AML-193 (cell line): ENCODE measurements around the gene PVR.
"Not testable (repeated sequence)": the region's sequence is repeated elsewhere in the genome, so short reads cannot be mapped to it uniquely, and the experiment has no call there.

ENCODE experiments used
- DNase-seq, 2 experiments: peaks; one replicate each; lab custom pipeline; 2025; lab: John Stamatoyannopoulos, UW

The PVR gene

GRCh38 chr19:44672226-44672625 lies 28.5 kb downstream of the PVR start:
- no peak for DNase-seq

GRCh38 chr19:44673510-44673909 lies 29.8 kb downstream of the PVR start:
- DNase-seq = no peak

DNA sequence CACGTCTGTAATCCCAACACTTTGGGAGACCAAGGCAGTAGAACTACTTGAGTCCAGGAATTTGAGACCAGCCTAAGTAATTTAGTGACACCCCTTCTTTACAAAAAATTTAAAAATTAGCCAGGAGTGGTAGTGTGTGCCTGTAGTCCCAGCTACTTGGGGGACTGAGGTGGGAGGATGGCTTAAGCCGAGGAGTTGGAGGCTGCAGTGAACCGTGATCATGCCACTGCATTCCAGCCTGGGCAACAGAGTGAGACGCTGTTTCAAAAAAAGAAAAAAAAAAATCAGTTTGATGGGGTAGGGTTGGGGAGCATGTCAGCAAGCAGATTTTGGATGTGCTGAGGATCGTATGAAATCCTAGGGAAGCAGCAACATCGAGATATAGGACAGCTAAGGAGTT lies 31.8 kb downstream of the PVR start:
- no peak for DNase-seq

DNA sequence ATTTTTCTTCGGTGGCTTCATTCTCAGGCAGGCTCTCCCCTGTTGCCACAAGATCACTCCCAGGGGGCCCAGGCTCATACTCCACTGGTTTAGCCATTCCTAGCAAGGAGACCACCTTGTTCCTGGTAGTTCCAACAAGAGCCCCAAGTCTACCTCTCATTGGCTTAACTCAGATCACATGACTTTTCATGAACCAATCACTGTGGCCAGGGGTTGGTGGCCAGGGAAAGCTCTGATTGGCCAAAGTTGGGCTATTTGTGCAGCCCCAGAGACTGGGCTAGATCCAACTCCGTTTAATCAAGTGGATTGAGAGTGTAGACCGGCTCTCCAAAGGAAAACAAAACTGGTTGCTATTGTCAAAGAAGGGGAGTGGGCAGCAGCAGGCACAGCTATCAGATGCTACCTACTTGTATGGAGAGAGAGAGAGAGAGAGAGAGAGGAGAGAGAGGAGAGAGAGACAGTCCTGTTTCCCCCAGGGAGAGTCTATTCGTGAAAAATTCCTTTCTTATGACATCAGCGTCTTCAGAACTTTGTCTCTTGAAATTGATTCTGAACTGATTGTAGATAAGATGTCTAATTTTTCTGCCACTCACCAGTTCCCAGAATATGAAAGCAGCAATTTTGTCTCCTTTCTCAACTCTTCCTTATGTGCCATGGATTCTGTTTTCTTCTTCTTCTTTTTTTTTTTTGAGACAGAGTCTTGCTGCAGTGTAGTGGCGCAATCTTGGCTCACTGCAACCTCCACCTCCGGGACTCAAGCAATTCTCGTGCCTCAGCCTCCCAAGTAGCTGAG lies 33.5 kb downstream of the PVR start:
- peak in 1 of 2 experiments; percentile 5 for DNase-seq

GRCh38 chr19:44680536-44680935 lies 36.8 kb downstream of the PVR start:
- no peak for DNase-seq

DNA sequence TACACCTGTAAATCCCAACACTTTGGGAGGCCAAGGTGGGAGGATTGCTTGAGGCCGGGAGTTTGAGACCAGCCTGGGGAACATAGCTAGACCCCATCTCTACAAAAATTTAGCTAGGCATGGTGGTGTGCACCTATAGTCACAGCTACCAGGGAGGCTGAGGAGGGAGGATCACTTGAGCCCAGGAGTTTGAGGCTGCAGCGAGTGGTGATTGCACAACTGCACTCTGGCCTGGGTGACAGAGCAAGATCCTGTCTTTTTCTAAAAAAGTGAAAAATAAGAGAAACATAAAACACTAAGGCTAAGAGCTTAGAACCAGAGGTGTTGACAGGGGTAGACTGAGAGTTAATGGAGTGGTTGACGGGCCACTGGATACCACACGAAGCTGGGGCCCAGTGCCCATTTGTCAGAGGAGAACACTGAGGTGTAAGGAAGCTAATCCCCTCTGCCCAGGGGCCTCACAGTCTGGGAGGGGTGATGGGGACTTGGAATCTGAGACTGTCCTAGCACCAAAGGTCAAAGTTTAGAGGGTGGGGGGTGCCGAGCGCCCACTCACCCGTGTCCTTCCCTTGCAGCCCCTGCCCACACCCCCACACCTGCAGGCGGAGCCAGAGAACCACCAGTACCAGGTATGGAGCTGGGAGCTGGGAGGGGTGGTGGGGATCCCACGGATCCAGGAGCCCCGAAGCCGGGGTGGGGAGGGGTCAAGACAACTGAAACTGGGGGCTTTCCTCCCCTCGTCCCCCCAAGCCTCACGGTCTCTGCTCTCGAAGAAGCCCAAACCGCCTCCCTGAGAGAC lies 38.5 kb downstream of the PVR start:
- DNase-seq = no peak

GRCh38 chr19:44682807-44683206 lies 39.1 kb downstream of the PVR start:
- DNase-seq = no peak

DNA sequence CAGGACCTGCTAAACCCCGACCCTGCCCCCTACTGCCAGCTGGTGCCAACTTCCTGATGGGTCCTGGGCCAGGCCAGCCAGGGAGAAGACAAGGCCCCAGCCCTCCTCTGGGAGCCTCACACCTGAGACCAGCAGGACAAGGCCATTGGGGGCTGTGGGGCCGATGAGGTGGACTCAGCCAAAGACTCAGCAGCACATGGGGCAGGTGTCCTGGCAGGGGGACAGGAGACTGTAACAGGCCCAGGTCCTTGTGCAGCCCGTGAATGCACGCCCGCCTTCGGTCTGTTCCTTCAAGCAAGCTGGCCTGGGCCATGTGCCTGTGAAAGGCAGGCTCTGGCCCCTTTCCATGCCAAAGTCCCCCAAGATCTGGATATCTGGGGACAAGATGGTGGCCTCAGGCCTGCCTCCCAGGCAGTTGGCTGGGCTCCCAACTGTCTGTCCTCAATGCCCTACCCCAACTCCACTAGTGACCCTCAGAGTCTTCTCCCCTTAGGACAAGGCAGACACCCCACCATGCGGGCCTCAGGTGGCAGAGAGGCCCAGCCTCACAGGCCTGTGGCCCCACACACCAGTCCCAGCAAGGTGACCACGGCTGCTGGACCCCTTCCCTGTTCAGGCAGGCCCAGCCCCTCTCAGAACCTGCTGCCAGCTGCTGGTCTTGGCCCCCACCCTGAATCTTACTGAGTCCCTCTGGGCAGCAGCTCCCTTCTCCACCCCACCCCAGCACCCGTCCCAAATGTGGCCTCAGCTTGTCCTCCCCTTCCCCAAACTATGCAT lies 39.9 kb downstream of the PVR start:
- no peak for DNase-seq

GRCh38 chr19:44684396-44684795 lies 40.7 kb downstream of the PVR start:
- DNase-seq = not testable (repeated sequence)

DNA sequence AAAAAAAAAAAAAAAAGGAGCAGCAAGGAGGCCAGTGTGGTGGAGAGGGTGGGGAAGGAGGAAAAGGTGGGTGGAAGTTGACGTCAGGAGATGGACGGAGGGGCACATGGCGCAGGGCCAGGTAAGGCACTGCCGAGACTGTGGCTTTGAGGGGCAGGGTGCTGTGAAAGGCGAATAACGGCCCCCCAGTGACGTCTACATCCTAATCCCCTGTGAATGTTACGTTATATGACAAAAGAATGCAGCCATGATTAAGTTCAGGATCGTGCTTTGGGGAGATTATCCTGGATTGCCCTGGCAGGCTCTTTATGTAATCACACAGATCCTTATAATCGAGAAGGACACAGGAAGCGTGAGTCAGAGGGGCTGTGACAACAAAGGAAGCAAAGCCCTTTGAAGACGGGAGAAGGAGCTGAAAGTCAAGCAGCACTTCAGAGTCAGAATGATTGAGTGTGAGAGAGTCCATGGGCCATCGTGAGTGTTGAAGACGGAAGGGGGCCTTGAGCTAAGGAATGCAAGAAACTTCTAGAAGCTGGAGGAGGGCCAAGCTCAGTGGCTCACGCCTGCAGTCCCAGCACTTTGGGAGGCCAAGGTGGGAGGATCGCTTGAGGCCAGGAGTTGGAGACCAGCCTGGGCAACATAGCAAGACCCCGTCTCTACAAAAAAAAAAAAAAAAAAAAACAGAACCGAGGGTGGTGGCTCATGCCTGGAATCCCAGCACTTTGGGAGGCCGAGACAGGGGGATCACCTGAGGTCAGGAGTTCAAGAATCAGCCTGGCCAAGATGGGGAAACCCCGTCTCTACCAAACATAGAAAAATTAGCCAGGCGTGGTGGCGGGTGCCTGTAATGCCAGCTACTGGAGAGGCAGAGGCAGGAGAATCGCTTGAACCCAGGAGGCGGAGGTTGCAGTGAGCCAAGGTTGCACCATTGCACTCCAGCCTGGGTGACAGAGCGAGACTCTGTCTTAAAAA lies 41.5 kb downstream of the PVR start:
- DNase-seq = no peak

DNA sequence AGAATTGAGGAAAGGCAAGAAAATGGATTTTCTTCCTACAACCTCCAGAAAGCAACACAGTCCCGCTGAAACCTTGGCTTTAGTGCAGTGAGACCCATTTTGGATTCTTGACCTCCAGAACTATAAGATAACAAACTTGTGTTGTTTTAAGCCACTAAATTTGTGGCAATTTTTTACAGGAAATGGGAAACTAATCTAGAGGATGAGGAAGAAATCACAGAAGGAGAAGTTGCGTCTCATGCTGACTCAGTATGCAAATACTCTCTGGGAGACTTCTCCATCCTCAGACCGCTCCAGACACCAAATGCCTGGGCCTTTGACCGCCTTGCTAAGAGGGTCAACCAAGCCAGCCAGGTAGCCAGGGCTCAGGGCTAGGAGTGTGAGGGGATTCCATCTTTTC lies 42.2 kb downstream of the PVR start:
- peak; percentile 20 to 33 for DNase-seq

GRCh38 chr19:44686896-44687295 lies 43.2 kb downstream of the PVR start:
- no peak for DNase-seq

DNA sequence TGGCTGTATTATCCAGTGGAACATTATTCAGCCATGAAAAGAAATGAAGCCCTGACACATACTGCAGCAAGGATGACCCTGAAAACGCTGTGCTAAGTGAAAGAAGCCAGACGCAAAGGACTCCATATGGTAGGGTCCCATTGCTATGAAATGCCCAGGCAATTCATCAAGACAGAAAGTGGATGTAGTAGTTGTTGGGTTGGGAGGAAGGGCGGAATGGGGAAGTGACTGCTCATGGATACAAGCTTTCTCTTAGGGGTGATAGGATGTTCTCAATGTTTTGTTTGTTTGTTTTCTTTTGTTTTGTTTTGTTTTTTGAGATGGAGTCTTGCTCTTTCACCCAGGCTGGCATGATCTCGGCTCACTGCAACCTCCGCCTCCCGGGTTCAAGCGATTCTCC lies 44.2 kb downstream of the PVR start:
- peak in 1 of 2 experiments; percentile 0 for DNase-seq

- peak; percentile 39 to 54 for DNase-seq
These were observed 45.8 kb downstream of the PVR start for GRCh38 chr19:44689290-44690130.

GRCh38 chr19:44690131-44690440 lies 46.4 kb downstream of the PVR start:
- DNase-seq = no peak

DNA sequence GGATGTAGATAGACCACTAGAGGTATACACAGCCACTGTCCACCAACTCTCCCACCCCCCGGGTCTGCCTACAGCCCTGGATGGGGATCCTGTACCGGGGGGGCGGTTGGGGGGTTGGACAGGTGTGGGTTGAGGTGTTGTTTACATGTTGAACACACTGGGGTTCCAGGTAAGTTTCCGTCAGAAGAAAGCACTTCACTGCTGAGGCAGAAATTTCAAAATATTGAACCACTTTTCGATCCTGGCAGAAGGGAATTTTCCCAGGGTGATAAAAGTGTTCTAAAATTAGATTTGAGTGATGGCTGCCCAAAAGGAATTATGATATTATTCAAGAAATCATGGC lies 48.6 kb downstream of the PVR start:
- DNase-seq = no peak

GRCh38 chr19:44694184-44694579 lies 50.5 kb downstream of the PVR start:
- peak; percentile 5 to 16 for DNase-seq

DNA sequence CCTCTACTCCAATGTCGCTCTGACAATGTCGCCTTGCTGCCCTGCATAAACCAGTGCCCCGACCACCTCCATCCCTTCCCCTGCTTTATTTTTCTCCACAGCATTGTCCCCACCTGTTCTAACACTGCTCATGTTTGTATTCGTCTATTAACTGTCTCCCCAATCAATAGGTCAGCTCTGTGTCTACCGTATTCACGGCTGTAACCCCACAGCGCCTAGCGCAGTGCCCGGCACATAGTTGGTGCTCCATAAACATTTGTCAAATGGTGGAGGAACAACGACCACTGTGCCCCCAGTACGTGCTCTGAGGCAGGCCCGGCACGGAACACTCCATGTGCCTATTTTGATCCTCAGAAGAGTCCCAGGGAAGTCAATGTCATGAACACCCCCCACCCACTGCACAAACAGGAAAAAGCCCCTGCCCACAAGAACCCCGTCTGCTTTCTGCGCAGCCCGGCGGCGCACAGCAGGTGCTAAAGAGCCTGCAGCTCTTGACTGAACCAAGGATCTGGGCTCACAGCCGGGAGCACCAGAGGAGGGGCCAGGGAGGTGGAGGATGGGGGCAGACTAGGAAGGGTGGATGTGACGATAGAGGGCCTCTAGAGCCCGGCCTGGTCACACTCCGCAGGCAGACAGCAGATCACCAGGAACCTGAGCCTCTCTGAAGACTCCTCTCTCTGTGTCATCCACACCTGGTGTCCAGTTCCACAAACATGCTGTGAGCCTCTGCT lies 53.4 kb downstream of the PVR start:
- DNase-seq = no peak

GRCh38 chr19:44697670-44698034 lies 53.9 kb downstream of the PVR start:
- no peak for DNase-seq
